GM18861 (cell line): Measurements from ENCODE around the gene SHROOM3.
"Not testable (repeated sequence)": the region's sequence is repeated elsewhere in the genome, so short reads cannot be mapped to it uniquely, and the experiment has no call there.

Source experiments
- ATAC-seq: cut with Tn5 transposase; IDR thresholded peaks from one replicate; pipeline ENCODE4 v1.9.1; 2021; ENCODE audit not compliant: unreplicated experiment

SHROOM3 gene

DNA sequence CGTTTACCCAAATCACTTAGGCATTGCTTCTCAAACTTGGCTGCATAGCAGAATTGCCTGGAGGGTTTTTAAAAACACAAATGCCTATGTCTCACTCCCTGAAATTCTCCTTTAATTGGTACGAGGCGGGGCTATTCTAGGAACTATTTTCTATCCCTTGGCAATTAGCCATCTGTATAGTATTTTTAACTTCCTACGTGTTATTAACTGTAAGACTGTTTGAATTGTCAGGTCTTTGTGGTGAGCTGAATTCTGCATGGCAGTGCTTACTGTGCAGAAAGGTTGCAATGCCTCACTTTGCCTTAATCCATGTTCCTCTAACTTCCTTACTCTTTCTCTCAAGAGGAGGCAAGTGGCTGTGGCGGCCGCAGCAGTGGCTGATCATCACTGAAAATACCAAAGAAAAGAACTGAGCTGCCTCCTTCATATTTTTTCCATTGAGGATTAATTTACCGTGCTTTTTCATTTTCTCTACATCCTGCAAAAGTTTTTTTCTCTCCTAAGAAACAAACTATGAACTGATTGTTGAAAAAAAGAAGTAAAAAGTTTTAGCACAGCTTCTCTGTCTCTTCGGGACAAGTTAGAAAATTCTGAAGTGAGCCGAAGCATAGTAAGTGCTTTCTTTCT lies at the start of gene SHROOM3:
TSS of gene SHROOM3 (plus strand) at position 329 of the 627 bp plus-strand sequence. CDS start 824 bp downstream, outside the sequence.
- ATAC-seq, result no peak

DNA sequence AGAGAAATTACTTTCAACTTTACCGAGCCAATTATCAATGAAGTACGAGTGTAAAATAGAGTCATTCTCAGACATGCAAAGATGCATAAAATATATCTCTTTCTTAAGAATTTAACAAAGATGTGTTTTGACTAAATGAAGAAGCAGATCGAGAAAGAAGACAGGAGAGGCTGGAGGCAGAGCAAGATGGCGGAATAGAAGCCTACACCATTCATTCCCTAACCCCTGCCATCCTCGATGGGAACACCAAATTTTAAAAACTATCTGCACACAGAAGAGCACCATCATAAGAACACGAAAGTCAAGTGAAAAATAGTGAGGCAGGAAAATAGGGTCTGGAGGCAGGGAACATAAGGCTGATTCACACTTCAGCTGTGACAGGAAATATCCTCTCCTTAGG lies 49.1 kb upstream of the SHROOM3 start:
- no peak for ATAC-seq

DNA sequence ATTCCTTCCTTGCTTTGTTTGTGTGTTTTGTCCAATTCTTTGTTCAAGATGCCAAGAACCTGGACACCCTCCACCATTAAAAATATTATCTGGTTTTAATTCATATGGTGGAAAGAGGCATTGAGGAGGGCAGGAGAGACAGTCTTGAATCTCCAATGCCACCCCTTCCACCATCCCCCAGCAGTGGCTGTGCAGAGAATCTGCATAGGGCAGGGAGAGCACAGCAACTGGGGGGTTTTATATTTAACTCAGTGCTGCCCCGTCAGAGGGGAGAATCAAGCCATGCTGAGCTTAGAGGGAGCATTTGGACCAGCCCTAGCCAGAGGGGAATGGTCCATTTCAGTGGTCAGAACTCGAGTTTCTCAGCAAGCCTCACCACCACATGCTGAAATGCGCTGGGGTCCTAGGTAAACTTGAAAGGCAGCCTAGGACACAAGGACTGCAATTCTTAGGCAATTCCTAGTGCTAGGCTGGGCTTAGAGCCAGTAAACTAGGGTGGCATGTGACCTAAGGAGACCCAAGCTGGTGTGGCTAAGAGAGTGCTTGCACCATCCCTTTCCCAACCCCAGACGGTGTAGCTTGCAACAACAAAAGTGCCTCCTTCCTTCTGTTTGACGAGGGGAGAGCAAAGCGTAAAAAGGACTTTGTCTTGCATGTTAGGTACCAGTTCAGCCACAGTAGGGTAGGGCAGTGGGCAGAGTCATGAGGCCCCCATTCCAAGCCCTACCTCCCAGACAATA lies 48.3 kb upstream of the SHROOM3 start:
- ATAC-seq, result no peak

DNA sequence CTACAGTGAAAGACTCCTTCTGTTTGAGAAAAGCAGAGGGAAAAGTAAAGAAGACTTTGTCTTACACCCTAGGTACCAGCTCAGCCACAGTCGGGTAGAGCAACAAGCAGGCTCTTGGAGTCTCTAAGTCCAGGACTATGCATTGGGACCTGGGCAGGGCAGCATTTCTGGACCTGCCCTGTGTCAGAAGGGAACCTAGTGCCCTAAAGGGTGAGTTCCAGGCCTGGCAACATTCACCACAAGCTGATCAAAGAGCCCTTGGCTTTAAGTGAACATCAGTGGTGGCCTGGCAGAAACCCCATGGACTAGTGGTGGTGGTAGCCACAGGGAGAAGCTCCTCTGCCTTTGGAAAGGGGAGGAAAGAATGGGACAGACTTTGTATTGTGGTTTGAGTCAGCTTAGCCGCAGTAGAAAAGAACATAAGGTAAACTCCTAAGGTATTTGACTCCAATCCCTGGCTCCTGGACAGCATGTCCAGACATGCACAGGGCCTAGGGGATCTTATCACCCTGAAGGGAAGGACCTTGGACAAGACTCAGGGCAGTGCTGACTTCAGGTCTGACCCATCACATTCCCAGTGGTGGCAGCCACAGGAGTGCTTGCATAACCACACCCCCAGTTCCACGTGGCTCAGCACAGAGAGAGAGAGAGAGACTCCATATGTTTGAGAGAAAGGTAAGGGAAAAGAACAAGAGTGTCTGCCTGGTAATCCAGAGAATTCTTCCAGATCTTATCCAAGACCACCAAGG lies 46.7 kb upstream of the SHROOM3 start:
- no peak for ATAC-seq

DNA sequence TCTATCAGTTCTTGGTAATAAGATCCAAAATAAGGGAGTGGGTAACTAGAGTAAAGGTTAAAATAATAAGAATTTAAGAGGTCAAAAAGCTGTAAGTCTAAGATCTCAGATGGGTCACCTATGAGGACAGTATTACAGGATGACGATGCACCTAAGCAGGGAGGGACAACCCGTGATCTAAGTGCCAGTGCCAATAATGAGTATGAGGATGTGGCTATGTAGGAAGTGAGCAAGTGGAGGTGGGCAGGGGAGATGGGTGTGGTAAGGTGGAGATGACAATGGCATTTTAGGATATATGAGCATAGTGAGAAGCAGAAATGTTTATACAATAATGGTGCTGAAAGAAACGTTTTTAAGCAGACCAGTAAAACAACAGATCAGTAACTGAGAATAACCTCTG lies 33.4 kb upstream of the SHROOM3 start:
- ATAC-seq, result no peak

DNA sequence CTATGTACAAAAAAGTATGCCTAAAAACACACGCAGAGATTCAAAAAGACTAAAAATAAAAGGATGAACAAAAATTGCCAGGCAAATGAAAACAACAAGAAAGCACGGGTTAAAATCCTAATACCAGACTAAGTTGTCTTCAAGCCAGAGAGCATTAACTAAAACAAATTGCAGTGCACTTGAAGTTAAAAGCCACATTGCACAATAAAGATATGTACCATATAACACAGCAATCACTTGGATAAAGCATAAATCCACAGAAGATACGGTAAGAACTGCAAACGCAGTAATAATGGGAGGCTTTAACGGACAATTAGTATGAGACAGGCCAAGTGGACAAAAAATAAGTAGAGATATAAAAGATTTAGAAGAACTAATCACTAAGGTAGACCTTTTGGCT lies 28.9 kb upstream of the SHROOM3 start:
- no peak for ATAC-seq

DNA sequence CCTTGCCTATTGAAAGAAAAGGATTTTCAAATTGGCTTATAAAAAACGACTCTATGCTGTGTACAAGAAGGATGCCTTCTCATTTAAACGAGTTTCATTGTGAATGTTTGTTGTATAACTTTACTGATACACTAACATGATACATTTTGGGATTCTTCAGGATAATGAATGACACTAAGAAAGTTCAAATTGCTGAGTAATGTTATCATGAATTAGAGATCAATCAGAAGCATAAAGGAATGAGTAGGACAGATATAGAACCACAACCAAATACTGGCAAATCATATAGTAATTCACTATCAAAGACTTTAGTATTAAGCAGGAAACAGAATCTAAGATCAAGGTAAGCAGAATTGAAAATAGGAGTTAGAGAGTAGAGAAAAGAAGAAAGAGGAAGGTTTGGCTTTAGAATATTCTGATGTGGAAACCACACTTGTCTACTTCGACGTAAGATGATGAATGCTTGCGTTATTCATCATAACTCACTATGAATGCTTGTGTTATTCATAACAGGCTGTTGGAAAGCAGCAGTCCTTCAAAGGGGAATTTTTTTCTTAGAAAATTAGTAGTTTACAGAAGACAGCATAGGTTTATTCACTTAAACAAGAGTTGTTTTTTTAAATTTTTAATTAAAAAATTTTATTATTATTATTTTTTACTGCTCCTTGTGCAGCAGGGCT lies 27.4 kb upstream of the SHROOM3 start:
- no peak for ATAC-seq

DNA sequence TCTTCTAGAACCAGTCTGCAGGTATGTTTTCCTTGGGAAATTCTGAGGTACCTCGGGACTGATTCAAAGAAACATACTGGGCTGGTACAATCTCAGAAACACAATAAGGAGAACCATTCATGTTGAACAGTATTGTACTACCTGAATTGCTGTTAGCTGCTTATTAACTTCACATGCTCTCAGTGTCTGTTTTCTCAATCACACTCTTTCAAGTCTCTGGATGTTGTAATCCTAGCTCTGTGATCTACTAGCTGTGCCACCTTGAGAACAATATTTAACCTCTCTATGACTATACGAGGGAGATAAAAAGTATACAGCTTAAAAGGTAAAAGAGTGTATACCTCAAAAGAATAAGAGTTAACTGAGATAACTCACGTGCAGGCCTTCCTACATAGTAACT lies 24.4 kb upstream of the SHROOM3 start:
- ATAC-seq, result no peak

DNA sequence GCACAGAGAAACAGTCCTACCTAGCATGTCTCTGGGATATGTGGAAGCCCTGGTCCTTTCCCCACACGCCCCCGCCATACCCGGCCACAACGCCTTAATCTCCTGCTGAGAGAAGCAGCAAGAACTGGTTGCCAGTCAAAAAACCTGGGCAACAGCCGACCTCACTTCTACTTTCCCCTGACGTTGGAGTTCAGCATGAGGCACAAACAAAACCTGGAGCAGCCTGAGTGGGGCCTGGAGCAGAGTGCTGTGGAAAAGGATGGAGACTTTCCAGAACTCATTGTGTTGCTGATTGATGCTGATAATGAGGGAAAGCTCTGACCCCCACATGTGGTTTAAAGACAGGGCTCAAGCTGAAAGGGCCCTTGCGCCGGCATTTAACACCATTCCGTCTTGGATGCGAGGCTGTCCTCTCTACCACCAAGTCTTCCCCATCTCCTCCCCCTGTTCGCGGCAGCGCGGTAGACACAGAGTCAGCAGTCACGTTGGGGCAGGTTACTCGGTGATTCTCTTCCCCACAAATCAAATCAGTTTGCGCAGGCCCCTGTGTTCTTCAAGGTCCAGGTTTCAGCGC lies 14.8 kb upstream of the SHROOM3 start:
- ATAC-seq, result no peak

DNA sequence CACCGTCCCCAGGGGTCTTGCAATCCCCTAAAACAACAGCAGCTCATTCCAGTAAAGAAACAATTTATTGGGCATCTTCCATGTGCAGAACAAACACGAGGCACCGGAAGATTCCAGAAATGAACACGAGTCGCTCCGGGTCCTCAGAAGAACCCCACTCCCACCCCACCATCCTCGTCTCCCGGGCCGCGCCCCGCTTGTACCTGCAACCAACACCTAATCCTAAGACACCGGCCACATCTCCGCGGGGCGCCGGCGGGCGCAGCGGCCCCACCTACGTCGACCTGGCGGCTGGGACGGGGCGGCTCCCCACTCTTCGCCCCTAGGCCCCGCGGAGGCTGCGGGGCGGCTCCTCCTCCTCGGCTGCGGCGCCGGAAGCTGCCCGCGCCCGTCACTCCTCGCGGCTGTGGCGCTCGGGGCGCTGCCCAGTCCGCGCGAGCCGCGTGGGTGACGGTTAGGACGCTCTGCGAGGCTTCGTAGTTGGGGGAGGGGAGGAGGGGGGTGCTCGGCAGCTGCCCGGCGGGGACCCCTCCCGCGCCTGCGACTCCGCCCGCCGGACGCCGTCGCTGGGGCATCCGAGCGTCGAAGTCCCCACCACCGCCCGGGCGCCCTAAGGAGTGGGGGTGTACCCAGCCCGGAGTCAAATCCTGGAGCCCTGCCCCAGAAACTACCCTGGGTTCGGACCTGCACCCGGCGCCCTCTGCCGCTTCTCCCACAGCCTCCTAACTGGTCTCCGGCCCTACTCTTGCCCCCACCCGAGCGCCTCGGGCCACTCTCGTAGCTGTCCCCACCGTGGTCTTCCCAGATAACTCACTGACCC lies 14.1 kb upstream of the SHROOM3 start, which contains the start of gene CCDC158:
TSS of gene CCDC158 (minus strand) at position 380 of the 820 bp plus-strand sequence. CDS start 17,934 bp downstream, outside the sequence.
- no peak for ATAC-seq

DNA sequence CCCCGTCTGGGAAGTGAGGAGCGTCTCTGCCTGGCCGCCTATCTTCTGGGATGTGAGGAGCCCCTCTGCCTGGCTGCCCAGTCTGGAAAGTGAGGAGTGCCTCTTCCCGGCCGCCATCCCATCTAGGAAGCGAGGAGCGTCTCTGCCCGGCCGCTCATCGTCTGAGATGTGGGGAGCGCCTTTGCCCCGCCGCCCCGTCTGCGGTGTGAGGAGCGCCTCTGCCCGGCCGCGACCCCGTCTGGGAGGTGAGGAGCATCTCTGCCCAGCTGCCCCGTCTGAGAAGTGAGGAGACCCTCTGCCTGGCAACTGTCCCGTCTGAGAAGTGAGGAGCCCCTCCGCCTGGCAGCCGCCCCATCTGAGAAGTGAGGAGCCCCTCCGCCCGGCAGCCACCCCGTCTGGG lies 11.9 kb upstream of the SHROOM3 start:
- not testable (repeated sequence) for ATAC-seq

DNA sequence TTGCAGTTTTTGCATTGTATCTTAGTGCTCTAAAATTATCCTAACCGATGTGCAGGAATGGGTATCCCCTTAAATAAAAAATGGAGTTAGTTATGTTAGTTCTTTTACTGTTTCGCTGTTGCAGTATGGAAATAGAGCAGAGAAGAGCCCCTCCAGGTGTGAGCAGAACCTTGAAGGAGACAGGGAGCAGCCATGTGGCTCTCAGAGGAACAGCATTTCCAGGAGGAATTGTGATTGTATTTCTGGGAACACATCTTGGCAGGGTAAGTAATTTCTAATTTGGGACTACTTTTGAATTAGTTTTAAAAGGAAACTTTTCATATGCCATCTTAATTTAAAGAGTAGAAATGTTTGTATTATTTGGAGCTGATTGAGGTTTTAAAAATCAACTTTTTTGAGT lies 8.8 kb upstream of the SHROOM3 start:
- ATAC-seq, result no peak

DNA sequence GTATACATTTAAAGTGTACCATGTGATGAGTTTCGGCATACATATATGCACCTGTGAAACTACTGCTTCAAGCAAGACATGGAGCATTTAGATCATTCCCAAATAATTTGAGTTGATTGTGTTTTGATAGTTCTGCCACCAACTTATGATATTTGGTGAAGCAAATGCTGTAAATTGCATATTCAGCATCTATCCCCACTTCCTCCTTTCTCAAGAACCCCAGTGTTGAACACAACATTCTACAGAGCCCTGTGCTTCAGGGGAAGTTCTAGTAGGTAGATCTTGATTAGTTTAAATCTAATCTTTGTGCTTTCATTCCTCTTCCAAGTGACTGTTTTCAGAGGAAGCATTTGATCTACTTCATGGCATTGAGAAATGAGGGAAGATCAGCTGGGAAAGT lies 5.4 kb upstream of the SHROOM3 start:
- no peak for ATAC-seq

DNA sequence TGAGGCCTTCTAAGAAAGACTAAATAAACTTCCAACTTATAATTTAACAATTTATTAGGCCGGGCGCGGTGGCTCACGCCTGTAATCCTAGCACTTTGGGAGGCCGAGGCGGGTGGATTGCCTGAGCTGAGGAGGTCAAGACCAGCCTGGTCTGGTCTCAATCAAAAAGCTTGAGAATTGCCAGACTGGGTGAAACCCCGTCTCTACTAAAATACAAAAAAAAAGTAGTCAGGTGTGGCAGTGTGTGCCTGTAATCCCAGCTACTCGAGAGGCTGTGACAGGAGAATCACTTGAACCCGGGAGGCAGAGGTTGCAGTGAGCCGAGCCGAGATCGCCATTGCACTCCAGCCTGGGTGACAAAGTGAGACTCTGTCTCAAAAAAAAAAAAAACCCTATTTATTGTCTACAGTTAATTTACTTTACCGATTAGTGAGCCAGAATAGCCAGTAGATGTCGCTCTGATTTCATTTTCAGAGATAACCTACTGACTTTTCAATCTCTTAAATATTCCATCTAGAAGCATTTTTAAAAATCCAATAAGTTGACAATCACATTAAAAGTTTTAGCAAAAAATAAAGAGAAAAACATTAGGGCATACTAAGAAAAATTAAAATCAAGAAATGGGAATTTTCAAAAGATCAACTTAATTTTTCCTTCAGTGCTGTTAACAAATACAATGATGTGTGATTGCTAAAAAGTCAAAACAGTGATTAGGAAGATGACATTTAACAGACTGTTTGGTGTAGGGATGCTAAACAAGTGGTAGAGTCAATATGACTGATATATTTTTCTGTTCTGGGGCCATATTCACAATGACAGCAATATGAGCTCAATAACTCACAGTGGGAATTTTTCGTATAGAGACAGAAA lies 4.3 kb upstream of the SHROOM3 start:
- ATAC-seq, result no peak

DNA sequence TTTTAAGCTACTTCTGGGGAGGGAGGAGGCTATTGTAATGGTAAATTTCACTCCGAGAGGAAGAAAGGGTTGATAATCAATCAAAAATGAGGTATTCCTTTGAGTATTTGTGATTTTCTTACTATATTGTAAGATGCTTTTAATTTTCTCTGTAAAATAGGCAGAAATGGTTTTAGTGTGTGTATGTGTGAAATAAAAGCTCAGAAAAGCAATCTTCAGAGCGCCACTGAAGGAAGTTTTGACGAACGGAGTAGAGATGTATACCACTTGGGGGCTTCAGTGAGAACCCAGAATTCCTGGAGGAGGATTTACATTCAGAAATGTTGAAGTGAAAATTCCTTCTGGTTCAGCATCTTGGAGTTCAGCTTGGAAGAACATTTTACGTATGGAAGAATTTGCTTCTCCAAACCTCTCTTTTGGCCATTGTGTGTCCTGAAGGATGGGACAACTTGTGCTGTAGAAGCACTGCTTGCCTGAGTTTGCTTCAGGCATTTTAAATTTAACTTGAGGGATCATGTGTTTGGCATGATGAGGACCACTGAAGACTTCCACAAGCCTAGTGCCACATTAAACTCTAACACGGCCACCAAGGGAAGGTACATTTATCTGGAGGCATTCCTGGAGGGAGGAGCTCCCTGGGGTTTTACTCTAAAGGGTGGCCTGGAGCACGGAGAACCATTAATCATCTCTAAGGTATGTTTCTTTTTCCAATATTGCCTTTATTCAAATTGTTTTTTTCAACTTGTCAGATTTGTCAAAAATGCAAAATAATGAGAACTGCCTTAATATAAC lies 695 bp downstream of the SHROOM3 start:
- ATAC-seq, result no peak

DNA sequence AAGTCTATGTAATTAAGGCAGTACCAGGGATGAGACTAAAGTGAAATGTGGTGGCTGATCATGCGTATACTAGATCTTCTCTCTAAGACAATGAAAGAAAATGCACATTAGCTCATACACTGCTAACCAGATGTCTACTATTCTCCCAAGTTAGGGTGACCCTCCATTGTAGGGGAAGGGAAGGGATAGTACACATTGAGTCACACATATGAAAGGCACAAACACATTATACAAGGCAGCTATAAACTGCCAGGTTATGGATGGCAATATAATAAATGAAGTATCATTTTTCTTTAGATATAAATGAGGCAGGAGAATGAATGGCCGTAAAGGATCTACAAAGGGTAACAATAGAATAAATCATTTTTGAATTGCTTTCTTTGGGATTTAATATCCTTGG lies 4.5 kb downstream of the SHROOM3 start:
- no peak for ATAC-seq

DNA sequence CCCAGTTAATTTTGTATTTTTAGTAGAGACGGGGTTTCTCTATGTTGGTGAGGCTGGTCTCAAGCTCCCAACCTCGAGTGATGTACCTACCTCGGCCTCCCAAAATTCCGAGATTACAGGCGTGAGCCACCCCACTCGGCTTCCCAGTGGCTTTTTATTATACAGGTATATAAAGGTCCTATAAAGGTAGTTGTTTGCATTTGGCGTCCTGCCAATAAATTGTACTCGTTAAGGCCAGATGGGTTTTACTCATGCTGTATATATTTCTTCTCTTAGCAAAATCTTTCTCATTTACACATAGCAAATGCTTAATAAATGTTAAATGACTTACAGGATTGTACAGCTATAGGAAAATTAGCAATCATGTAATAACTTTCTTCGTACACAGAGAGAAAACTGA lies 6.9 kb downstream of the SHROOM3 start:
- ATAC-seq, result no peak

DNA sequence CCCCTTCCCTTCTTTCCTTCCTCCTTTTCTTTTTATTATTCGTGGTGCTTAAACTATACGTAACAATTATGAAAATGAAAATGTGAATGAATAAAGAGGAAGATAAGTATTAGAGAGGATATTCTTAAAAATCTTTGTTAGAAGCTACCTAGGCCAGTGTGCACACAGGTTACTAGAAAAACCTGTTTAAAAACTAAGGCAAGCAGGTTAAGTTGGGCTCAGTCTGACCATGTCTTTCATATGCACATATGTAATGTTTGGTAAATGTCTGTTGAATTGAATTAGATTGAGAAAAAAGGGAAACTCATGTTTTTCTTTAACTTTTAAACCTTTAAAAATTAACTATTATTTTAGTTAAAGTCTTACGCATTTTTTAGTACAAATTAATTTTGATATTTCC lies 7.8 kb downstream of the SHROOM3 start:
- ATAC-seq, result no peak
